Right hindlimb (tissue), 1 donor: ENCODE results near the gene SMIM35.

Experiments
- DNase-seq: peaks from one replicate; pipeline ENCODE4 v3.0.0-alpha.2; 2018

SMIM35 gene

GRCh38 chr11:118057251-118058145, 29.3 kb downstream of the SMIM35 start:
- no peak for DNase-seq

GRCh38 chr11:118056806-118057205, 30.0 kb downstream of the SMIM35 start:
- DNase-seq: no peak

- DNase-seq: no peak
Observed at GRCh38 chr11:118055966-118056365, 30.8 kb downstream of the SMIM35 start.

- DNase-seq: no peak
Observed at GRCh38 chr11:118054712-118055640, 31.8 kb downstream of the SMIM35 start.

GRCh38 chr11:118052581-118053206, 34.1 kb downstream of the SMIM35 start:
- DNase-seq: no peak

GRCh38 chr11:118051611-118052461, 34.9 kb downstream of the SMIM35 start:
- no peak for DNase-seq

GRCh38 chr11:118051136-118051610, 35.6 kb downstream of the SMIM35 start:
- no peak for DNase-seq

GRCh38 chr11:118050208-118050891, 36.4 kb downstream of the SMIM35 start:
- no peak for DNase-seq

- DNase-seq: no peak
Observed at GRCh38 chr11:118049771-118050170, 37.0 kb downstream of the SMIM35 start.

- no peak for DNase-seq
Observed at GRCh38 chr11:118048472-118049370, 38.0 kb downstream of the SMIM35 start.

GRCh38 chr11:118047749-118048148, 39.0 kb downstream of the SMIM35 start:
- DNase-seq: no peak

- DNase-seq: no peak
Observed at GRCh38 chr11:118046964-118047700, 39.6 kb downstream of the SMIM35 start.

GRCh38 chr11:118046051-118046963, 40.5 kb downstream of the SMIM35 start:
- no peak for DNase-seq

GRCh38 chr11:118045191-118045590, 41.6 kb downstream of the SMIM35 start:
- DNase-seq: no peak

GRCh38 chr11:118042796-118043195, 44.0 kb downstream of the SMIM35 start:
- no peak for DNase-seq

- DNase-seq: no peak
Observed at GRCh38 chr11:118042141-118042540, 44.6 kb downstream of the SMIM35 start.

- DNase-seq: no peak
Observed at GRCh38 chr11:118033443-118033842, 53.3 kb downstream of the SMIM35 start.

- no peak for DNase-seq
Observed at GRCh38 chr11:118028626-118029025, 58.1 kb downstream of the SMIM35 start.
